Measurements from ENCODE around the gene TMEM151B. TPM values are rescaled to one million over a fixed set of nuclear protein-coding genes. Genes with fewer than 3 reads are reported as not detected.

The TMEM151B gene
- total and polyA plus RNA-seq, 2 of the 13 experiments (the other 11 are each of a cell fraction or from before 2014, with no cell fraction given) = not detected

- TF ChIP-seq ZNF225 (CRISPR knock-in tag; IDR thresholded peaks at IDR 0.05) = 0 out of 2 replicates have a peak, but pooled peaks have one; percentile 30
- peak; percentile 22 for TF ChIP-seq ZNF883 (CRISPR knock-in tag; IDR thresholded peaks at IDR 0.05; ENCODE audit: not compliant biosample characterization)
- no peak for TF ChIP-seq ZNF513 (CRISPR knock-in tag; conservative IDR thresholded peaks at IDR 0.05)
- no peak for TF ChIP-seq ZBTB3 (CRISPR knock-in tag; IDR thresholded peaks at IDR 0.05; ENCODE audit: borderline replicate concordance, low read depth)
- no peak for TF ChIP-seq NFATC3 (CRISPR knock-in tag; IDR thresholded peaks at IDR 0.05)
- TF ChIP-seq BRD4 (CRISPR knock-in tag; IDR thresholded peaks at IDR 0.05) = 0 out of 2 replicates have a peak, but pooled peaks have one; percentile 59
- peak; percentile 45; the same call in 1 of the 2 replicates for TF ChIP-seq EED (CRISPR knock-in tag; IDR thresholded peaks at IDR 0.05)
- TF ChIP-seq KLF15 (CRISPR knock-in tag; IDR thresholded peaks at IDR 0.05; ENCODE audit: borderline replicate concordance) = 0 out of 2 replicates have a peak, but pooled peaks have one; percentile 7
- TF ChIP-seq ZNF607 (CRISPR knock-in tag; IDR thresholded peaks at IDR 0.05; ENCODE audit: borderline replicate concordance) = no peak
- TF ChIP-seq ZNF234 (CRISPR knock-in tag; conservative IDR thresholded peaks at IDR 0.05) = no peak
- TF ChIP-seq, protein P1, sequence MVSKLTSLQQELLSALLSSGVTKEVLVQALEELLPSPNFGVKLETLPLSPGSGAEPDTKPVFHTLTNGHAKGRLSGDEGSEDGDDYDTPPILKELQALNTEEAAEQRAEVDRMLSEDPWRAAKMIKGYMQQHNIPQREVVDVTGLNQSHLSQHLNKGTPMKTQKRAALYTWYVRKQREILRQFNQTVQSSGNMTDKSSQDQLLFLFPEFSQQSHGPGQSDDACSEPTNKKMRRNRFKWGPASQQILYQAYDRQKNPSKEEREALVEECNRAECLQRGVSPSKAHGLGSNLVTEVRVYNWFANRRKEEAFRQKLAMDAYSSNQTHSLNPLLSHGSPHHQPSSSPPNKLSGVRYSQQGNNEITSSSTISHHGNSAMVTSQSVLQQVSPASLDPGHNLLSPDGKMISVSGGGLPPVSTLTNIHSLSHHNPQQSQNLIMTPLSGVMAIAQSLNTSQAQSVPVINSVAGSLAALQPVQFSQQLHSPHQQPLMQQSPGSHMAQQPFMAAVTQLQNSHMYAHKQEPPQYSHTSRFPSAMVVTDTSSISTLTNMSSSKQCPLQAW (CRISPR knock-in tag; IDR thresholded peaks at IDR 0.05) = peak; percentile 21; the same call in 1 of the 2 replicates
These were observed 47.5 kb upstream of the TMEM151B start (continued) for GRCh38 chr6:44222486-44223318.

Measured in HepG2 (cell line).